Hepatocyte (in vitro differentiated cells): ENCODE measurements around the gene FSD1. TPM values are rescaled to one million over a fixed set of nuclear protein-coding genes. Genes with fewer than 3 reads are reported as not detected.

Experiments used
- DNase-seq: peaks from one replicate; pipeline ENCODE4 v3.0.0-alpha.2; 2016; ENCODE audit warnings: low spot score
- H2AFZ ChIP-seq: fragments of 200-600 bp; sonication (generic); 2 replicates; pipeline ENCODE4 v1.6.0; 2016; ENCODE audit warnings: antibody characterized with exemption, mild to moderate bottlenecking
- H3K27ac ChIP-seq: fragments of 200-600 bp; sonication (generic); 2 replicates; pipeline ENCODE4 v1.5.1; 2016; ENCODE audit warnings: mild to moderate bottlenecking
- H3K27me3 ChIP-seq: fragments of 200-600 bp; sonication (generic); 2 replicates; pipeline ENCODE4 v1.6.1; 2016
- H3K36me3 ChIP-seq: fragments of 200-600 bp; sonication (generic); replicated peaks from 2 replicates; pipeline ENCODE4 v1.5.1; 2016; ENCODE audit warnings: low read depth; ENCODE audit not compliant: insufficient read depth
- H3K4me1 ChIP-seq: fragments of 200-600 bp; sonication (generic); 2 replicates; pipeline ENCODE4 v1.5.1; 2016; ENCODE audit warnings: mild to moderate bottlenecking, moderate library complexity; ENCODE audit not compliant: insufficient read depth
- H3K4me2 ChIP-seq: fragments of 200-600 bp; sonication (generic); 2 replicates; pipeline ENCODE4 v1.6.0; 2016
- H3K4me3 ChIP-seq: fragments of 200-600 bp; sonication (generic); 2 replicates; pipeline ENCODE4 v1.5.1; 2016; ENCODE audit warnings: mild to moderate bottlenecking
- H3K79me2 ChIP-seq: fragments of 200-600 bp; sonication (generic); 2 replicates; pipeline ENCODE4 v1.6.0; 2017; ENCODE audit warnings: mild to moderate bottlenecking
- H3K9me2 ChIP-seq: fragments of 200-600 bp; sonication (generic); replicated peaks from 2 replicates; pipeline ENCODE4 v1.6.0; 2017; ENCODE audit warnings: mild to moderate bottlenecking; ENCODE audit not compliant: insufficient read depth
- H3K9me3 ChIP-seq: fragments of 200-600 bp; sonication (generic); 2 replicates; pipeline ENCODE4 v1.5.1; 2016; ENCODE audit warnings: low read depth, mild to moderate bottlenecking
- H4K20me1 ChIP-seq: fragments of 200-600 bp; sonication (generic); 2 replicates; pipeline ENCODE4 v1.6.0; 2016; ENCODE audit warnings: mild to moderate bottlenecking; ENCODE audit not compliant: insufficient read depth, poor library complexity, severe bottlenecking
- EZH2 ChIP-seq: fragments of 200-600 bp; sonication (generic); IDR thresholded peaks from 2 replicates; pipeline ENCODE4 v1.6.1; 2016; ENCODE audit warnings: antibody characterized with exemption, mild to moderate bottlenecking, borderline replicate concordance
- EZH2phosphoT487 ChIP-seq: fragments of 200-600 bp; sonication (generic); IDR thresholded peaks from one replicate; pipeline ENCODE4 v1.6.1; 2018; ENCODE audit warnings: antibody characterized with exemption, mild to moderate bottlenecking, low read depth, moderate library complexity; ENCODE audit not compliant: unreplicated experiment, severe bottlenecking
- WGBS: methylation state at CpG from one replicate; pipeline ENCODE4 v1.1.6; 2016; ENCODE audit warnings: low lambda C conversion rate; ENCODE audit errors: missing lambda C conversion rate; 5-methylcytosine and 5-hydroxymethylcytosine counted together
- polyA plus RNA-seq: library from polyadenylated mRNA; unstranded; fragments of >200 nt; fragmentation: Nextera tagmentation; extraction: Ambion mirVana; gene quantifications from 2 replicates; pipeline ENCODE4 v1.2.1, GENCODE V29; 2016
- total RNA-seq: library from RNA; depleted of rRNA; stranded (reverse); fragments of >200 nt; gene quantifications from 2 replicates; pipeline ENCODE4 v1.2.3, GENCODE V29; 2014
- TF ChIP-seq, protein P1 (sequence below): fragments of 200-600 bp; sonication (generic); IDR thresholded peaks from 2 replicates; pipeline ENCODE4 v1.5.1; 2016; ENCODE audit warnings: antibody characterized with exemption, mild to moderate bottlenecking; ENCODE audit not compliant: poor library complexity

FSD1 gene
- total and polyA plus RNA-seq, 2 experiments from 2014 or later = 2.8 to 6.3 TPM

DNA sequence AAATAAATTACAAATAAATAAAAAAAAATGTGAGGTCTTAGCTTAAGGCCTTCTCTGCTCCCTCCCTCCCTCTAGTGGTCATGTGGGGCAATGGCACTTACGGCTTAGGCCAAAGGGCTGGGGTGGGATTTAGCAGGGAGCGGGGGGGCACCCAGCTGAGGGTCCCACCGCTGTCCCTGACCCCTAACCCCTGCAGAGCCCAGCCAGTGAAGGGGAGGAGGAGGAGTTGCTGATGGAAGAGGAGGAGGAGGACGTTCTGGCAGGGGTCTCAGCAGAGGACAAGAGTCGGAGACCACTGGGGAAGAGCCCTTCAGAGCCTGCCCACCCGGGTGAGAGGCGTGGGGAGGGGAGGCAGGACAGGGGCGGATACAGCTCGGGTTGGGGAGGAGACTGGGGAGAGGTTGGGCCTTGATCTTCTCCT, 48.3 kb downstream of the FSD1 start:
- Histone ChIP-seq H3K9me3 (no peaks in the 10 kb centered on the region), H3K36me3 (no peaks in the 10 kb centered on the region), H2AFZ (no peak overlapping the region), H3K27ac (no peak overlapping the region), H3K4me3 (no peak overlapping the region), H3K9me2 (no peaks in the 10 kb centered on the region), H3K27me3 (no peaks in the 10 kb centered on the region), H4K20me1 (no peaks in the 10 kb centered on the region), H3K79me2 (no peaks in the 10 kb centered on the region), H3K4me1 (no peaks in the 10 kb centered on the region), H3K4me2 (no peak overlapping the region)
- 61% methylated on average over 8 of the region's 9 CpGs for whole genome bisulfite sequencing
- peak; percentile 83 for DNase-seq
- TF ChIP-seq EZH2 (no peak), EZH2phosphoT487 (no peak)
- TF ChIP-seq, protein P1, sequence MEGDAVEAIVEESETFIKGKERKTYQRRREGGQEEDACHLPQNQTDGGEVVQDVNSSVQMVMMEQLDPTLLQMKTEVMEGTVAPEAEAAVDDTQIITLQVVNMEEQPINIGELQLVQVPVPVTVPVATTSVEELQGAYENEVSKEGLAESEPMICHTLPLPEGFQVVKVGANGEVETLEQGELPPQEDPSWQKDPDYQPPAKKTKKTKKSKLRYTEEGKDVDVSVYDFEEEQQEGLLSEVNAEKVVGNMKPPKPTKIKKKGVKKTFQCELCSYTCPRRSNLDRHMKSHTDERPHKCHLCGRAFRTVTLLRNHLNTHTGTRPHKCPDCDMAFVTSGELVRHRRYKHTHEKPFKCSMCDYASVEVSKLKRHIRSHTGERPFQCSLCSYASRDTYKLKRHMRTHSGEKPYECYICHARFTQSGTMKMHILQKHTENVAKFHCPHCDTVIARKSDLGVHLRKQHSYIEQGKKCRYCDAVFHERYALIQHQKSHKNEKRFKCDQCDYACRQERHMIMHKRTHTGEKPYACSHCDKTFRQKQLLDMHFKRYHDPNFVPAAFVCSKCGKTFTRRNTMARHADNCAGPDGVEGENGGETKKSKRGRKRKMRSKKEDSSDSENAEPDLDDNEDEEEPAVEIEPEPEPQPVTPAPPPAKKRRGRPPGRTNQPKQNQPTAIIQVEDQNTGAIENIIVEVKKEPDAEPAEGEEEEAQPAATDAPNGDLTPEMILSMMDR = peak; percentile 94

DNA sequence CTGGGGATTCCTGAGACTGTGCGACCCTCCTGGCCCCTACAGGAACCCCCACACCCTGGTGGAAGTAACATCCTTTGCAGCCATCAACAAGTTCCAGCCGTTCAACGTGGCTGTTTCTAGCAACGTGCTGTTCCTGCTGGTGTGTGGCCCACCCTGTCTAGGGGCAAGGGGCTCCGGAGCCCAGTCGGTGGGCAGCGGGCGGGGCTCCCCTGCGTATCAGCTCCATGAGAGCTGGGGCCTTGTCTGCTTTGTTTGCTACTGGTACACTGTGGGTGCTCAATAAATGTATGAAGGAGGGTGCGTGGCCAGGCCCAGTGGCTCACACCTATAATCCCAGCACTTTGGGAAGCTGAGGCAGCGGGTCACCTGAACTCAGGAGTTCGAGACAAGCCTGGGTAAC, 49.9 kb downstream of the FSD1 start:
- TF ChIP-seq EZH2 (no peak), EZH2phosphoT487 (no peak)
- TF ChIP-seq, protein P1 = no peak
- Histone ChIP-seq H4K20me1 (no peaks in the 10 kb centered on the region), H2AFZ (no peak overlapping the region), H3K36me3 (no peaks in the 10 kb centered on the region), H3K4me1 (no peaks in the 10 kb centered on the region), H3K27me3 (no peaks in the 10 kb centered on the region), H3K79me2 (no peaks in the 10 kb centered on the region), H3K4me2 (no peak overlapping the region), H3K4me3 (no peak overlapping the region), H3K9me2 (no peaks in the 10 kb centered on the region), H3K27ac (no peak overlapping the region), H3K9me3 (no peaks in the 10 kb centered on the region)
- WGBS = 98% methylated on average over 12 of the region's 12 CpGs
- no peak for DNase-seq

DNA sequence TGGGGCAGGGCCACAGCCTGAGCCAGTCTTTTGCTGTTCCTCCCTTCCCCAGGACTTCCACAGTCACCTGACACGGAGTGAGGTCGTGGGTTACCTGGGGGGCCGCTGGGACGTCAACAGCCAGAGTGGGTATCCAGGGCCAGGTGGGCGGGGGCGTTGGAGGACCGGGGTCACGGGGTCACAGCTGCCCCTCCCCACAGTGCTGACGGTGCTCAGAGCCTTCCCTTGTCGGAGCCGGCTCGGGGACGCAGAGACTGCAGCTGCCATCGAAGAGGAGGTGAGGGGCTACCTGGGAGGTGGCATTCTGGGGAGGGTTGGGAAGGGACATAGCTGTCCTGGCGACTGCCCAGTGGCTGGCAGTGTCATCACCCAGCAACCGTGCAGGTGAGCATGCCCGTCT, 50.5 kb downstream of the FSD1 start:
- H2AFZ ChIP-seq = no peak overlapping the region
- no peaks in the 10 kb centered on the region for H3K79me2 ChIP-seq
- H4K20me1 ChIP-seq = no peaks in the 10 kb centered on the region
- H3K4me3 ChIP-seq = no peak overlapping the region
- TF ChIP-seq, protein P1 = no peak
- TF ChIP-seq EZH2phosphoT487 (no peak), EZH2 (no peak)
- 90% methylated on average over 17 of the region's 17 CpGs for WGBS
- DNase-seq = peak; percentile 4
- no peaks in the 10 kb centered on the region for H3K9me3 ChIP-seq
- no peaks in the 10 kb centered on the region for H3K36me3 ChIP-seq
- H3K9me2 ChIP-seq = no peaks in the 10 kb centered on the region
- no peak overlapping the region for H3K4me2 ChIP-seq
- no peaks in the 10 kb centered on the region for H3K27me3 ChIP-seq
- H3K27ac ChIP-seq = no peak overlapping the region
- peaks cover 1% of the 10 kb centered on the region for H3K4me1 ChIP-seq
